HG03469 (cell line): ENCODE measurements around the gene SPEM2.

Experiments used
- ATAC-seq: cut with Tn5 transposase; IDR thresholded peaks from one replicate; pipeline ENCODE4 v1.9.1; 2021; ENCODE audit warnings: mild to moderate bottlenecking, moderate library complexity, moderate number of reproducible peaks; ENCODE audit not compliant: unreplicated experiment

The SPEM2 gene

DNA sequence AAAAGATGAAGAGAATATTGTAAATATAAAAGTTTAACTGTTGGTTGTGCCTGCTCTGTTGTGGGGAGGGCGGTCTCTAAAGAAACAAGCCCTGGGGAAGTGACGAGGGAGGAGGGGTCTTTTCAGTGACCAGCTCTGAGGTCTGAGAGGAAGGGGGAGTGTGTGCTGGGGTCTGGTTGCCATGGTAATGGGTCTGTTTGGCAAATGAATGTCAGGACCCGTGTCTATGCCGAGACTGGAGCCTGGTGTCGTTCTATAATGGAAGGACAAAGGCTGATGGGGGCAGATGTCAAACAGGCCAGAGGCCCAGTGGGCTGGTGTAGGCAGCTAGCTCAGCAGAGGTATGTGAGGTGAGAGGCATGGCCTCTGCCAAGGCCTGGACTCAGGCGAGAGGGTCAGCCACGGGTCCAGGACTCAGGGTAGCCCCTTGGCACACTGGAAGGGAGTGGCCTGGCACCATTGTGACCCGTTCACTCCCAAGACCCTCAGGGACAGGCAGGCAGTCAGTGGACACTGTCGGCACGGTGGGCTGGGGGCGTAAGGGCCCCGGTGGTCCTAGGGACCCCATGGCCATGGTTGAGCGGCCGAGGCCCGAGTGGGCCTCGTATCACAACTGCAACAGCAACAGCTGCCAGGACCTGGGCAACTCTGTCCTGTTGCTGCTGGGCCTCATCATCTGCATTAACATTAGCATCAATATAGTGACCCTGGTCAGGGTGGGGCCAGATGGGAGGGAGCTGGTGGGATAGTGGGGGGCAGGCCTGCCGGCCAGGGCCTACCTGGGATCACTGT is 5.4 kb upstream of the SPEM2 start, which contains the start of gene SPEM1:
SPEM1 (plus strand) TSS at position 506 of the 792 bp plus-strand sequence; CDS start at position 567, 61 bp downstream.
- no peak for ATAC-seq

DNA sequence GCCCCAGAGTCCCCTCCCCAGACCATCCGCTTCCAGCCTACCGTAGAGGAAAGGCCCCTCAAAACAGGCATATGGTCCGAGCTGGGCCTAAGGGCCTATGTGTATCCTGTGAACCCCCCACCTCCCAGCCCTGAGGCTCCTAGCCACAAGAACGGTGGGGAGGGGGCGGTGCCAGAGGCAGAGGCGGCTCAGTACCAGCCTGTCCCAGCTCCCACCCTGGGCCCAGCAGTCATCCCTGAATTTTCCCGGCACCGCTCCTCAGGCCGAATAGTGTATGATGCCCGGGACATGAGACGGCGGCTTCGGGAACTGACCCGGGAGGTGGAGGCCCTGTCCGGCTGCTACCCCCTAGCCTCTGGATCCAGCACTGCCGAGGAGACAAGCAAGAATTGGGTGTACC is 4.2 kb upstream of the SPEM2 start:
- no peak for ATAC-seq

DNA sequence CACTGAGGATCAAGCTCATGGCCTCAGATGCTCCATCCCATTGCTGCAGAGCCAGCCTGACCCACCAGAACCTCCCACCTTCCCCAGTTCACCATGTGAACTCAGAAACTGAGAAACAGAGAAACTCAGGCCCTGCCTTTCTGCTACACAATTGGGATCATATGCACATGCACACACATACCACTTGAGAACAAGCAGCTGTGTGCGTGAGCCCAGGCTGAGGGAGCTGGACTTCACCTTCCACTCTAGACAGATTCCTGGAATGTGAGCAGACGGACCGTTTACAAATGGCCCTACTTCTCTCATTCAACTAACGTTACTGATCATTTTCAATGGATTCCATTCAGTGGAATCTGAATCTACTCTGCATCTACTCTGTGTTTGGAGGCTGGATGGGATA is 1.7 kb upstream of the SPEM2 start:
- ATAC-seq = no peak

DNA sequence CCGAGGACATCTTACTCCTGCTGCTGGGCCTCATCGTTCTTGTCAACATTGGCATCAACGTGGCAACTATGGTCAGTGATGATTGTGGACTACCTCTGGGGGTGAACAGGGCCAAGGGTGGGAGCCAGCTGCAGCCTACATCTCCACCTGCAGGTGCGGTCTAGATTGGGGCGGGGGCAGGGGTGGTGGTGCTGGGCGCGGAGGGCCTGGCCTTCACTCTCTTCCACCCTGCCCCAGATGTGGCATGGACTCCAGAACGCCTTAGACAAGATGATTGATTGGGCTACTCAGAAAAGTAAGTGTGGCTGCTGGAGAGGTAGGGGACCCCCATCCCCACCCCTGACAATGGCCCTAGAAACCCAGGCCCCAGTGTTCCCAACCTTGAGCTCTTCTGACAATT is 340 bp downstream of the SPEM2 start:
- ATAC-seq = no peak

DNA sequence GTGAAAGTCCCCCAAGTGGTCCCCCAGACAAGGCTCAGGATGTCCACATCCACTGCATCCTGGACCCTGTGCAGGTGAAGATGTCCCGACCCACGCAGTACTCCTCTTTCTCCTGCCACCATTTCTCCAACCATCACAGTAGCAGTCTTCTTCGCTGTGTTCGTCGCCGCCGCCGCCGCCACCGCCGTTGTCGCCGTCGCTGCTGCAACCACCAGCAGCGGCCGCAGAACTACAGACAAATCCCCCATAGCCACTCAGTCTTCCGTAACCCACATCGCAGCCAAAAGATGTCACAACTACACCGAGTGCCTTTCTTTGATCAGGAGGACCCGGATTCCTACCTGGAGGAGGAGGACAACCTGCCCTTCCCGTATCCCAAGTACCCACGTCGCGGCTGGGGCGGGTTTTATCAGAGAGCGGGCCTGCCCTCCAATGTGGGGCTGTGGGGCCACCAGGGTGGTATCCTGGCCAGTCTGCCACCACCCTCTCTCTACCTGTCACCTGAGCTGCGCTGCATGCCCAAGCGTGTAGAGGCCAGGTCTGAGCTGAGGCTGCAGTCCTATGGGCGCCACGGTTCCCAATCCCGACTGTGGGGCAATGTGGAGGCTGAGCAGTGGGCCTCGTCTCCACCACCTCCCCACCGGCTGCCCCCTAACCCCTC is 917 bp downstream of the SPEM2 start:
- ATAC-seq = no peak

DNA sequence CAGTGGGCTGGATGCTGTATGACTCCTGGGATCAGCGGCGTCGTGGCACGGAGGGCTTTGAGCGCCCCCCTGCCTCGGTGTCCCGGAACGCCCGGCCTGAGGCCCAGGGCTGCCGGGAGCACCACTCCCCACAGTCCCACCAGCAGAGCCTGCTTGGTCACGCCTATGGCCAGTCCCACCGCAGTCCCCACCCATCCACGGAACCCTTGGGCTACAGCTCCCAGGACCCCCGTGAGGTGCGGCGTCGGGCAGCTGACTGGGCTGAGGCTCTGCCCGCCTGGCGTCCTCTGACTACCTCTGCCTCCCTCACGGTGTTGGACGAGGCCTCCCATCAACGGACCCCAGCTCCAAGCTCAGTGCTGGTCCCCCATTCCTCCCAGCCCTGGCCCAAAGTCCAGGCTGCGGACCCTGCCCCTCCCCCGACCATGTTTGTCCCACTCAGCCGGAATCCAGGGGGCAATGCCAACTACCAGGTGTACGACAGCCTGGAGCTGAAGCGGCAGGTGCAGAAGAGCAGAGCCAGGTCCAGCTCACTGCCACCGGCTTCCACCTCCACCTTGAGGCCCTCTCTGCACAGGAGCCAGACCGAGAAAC is 1.6 kb downstream of the SPEM2 start:
- no peak for ATAC-seq

DNA sequence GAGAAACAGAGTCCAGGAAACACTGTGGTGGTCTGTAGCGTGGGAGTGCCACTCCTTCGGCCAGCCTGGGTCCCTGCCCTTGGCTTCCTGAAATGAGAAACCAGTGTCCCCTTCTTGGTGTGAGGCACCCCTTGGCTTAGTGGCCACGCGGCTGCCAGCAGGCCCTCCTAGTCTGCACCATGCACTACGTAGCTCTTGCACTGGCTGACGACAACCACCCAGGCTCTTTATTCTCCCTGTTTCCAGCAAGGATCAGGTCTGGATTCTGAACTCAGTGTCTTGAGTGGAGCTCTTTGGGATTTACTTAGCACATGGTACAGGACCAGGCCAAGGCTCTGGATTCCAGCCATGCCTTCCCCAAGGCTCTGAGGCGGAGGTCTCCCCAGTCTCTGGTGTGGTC is 2.1 kb downstream of the SPEM2 start:
- no peak for ATAC-seq

DNA sequence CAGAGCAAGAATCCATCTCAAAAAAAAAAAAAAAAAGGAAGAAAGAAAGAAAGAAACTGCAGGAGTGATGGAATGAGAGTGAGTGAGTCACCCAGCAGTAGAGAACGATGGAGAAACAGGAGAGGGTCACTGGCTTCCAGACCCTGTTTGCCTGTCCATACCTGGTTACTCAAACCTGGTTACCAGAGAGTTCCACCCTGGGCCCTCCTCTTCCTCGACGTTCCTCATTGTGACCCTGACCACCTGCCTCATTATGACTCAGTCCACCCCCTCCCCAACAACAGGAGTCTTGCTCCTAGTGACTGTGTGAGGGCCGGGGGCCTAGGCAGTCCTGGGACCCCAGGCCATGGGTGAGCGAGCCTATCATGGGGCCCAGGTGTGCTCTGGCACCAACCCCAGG is 3.1 kb downstream of the SPEM2 start, which contains the start of gene SPEM3:
SPEM3 (plus strand) TSS at position 301 of the 400 bp plus-strand sequence; CDS start at position 347, 46 bp downstream.
- ATAC-seq = no peak

DNA sequence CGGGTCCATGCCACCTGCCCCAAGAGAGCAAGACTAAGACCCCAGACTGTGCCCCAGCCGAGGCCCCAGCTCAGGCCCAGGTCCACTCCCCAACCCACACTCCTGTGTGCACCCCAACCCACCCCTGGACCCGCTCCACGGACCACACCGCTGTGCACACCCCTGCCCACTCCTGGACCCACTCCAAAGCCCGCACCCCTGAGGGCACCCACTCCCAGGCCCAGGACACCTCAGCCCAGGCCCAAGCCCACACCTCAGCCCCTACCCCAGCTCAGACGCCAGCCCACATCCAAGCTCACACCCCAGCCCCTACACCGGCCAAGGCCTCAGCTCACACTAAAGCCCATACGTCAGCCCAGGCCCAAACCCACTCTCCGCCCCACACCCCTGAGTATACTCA is 4.3 kb downstream of the SPEM2 start:
- no peak for ATAC-seq

DNA sequence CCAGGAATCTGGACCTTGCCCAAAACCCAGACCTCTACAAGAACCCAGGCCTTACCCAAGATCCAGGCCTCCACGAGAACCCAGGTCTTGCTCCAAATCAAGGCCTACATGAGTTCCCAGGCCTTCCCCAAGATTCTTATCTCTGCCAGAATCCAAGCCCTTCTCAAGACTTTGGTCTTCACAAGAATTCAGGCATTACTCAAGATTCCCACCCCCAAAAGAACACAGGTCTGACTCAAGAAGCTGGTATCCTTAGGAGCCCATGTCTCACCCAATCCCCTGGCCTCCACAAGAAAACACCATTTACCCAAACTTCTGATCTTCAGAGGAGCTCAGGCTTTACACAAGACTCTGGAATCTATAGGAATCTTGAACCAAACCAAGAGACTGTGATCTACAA is 5.8 kb downstream of the SPEM2 start:
- ATAC-seq = no peak

DNA sequence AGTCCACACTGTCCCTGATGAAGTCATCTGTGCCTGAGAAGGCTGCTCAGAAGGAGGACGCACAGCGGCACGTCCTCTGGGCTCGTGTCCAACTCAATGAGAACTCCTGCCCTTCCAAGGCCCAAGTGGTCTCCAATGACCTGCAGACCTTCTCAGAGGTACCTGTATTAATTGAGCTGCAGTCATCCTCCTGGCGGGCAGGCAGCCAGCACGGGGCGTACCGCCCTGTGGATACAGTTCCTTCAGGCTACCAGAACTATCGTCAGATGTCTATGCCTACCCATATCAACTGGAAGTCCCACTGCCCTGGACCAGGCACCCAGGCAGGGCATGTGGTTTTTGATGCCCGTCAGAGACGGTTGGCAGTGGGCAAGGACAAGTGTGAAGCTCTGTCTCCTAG is 6.9 kb downstream of the SPEM2 start:
- ATAC-seq = no peak

DNA sequence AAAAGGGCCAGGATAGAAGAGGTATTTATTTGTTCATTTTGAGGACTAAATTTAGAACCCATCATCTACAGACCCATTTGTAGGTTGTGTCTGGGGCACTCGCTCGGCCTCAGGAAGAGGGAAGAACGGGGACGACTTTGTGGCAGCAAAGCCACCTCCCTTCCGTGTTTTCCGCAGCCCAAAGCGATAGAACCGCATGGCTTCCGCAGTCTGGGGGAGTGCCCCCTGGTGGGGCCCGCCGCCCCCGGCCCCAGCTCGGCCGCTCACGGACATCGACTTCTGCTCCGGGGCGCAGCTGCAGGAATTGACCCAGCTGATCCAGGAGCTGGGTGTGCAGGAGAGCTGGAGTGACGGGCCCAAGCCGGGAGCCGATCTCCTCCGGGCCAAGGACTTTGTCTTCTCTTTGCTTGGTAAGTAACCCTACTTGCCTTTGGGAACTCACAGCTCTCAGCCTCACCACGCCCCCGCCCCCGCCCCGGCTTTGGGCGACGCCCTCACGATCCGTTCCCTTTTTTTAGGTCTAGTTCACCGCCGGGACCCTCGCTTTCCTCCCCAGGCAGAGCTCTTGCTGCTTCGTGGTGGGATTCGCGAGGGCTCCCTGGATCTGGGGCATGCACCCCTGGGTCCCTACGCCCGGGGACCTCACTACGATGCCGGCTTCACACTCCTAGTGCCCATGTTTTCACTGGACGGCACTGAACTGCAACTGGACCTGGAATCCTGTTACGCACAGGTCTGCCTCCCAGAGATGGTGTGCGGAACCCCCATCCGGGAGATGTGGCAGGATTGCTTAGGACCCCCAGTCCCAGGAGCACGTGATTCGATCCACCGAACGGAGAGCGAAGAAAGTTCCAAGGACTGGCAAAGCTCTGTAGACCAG is 10.5 kb downstream of the SPEM2 start:
- ATAC-seq = no peak

DNA sequence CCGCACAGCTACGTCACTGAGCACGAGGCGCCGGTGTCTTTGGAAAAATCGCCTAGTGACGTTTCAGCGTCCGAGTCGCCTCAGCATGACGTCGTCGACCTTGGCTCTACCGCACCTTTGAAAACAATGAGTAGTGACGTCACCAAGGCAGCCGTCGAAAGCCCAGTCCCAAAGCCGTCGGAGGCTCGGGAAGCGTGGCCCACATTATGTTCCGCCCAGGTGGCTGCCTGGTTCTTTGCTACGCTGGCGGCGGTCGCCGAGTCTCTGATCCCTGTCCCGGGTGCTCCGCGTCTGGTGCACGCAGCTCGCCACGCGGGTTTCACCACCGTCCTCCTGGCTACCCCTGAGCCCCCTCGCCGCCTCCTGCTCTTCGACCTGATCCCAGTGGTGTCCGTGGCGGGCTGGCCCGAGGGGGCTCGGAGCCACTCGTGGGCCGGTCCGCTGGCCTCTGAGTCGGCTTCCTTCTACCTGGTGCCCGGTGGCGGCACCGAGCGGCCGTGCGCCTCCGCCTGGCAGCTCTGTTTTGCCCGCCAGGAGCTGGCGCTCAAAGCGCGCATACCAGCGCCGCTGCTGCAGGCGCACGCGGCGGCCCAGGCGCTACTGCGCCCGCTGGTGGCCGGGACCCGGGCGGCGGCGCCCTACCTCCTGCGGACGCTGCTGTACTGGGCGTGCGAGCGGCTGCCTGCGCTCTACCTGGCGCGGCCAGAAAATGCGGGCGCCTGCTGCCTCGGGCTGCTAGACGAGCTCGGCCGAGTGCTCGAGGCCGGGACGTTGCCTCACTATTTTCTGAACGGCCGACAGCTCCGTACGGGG is 11.3 kb downstream of the SPEM2 start:
- ATAC-seq = no peak

DNA sequence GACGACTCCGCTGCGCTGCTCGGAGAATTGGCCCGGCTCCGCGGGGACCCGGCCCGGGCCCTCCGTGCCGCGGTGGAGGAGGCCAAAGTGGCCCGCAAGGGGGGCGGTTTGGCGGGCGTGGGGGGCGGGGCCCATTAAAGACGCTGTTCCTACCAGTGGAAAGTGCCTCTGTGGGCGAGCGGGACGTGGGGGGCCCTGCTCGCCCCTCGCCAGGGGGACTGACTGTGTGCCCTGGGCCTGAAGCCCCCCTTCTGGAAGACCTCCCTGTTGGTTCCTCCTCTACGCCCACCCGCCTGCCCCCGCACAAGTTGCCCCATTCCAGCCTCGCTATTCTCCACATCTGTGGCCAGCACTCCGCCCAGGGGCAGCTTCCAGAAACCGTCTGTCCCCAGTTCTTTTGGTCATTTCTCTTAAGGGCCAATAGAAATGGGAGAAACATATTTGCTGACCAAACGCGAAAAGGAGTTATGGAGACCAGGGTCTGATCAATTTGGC is 12.0 kb downstream of the SPEM2 start:
- ATAC-seq = no peak

DNA sequence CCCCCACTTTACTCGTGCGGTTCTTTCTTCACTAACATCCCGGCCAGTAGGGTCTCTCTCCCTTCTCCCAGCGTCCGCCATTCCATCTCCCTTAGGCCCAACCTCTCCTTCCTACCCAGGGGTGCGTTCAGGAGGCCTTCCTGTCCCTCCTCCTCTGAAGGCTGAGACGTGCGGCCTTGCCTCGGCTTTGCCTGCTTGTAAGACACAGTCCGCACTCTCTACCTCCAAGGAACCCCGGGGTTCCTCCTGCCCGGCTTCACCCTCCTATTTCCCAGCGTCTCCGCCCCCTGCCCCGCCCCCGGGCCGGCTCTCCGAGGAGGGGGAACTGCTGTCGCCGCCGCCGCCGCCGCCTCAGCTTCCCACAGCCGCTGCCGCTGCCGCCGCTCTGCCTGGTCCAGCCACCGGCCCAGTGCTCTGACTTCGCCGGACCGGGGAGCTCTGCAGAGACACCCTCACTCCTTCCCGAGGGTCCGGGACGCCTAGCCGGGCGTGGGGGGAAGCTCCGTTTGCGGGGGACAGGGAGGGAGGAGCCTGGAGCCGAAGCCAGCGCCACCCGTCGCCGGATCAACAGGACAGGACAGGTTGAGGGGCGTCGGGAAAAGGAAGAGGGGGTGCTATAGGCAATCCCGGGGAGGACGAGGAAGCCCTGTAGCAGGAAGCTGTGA is 12.7 kb downstream of the SPEM2 start:
- ATAC-seq = no peak

DNA sequence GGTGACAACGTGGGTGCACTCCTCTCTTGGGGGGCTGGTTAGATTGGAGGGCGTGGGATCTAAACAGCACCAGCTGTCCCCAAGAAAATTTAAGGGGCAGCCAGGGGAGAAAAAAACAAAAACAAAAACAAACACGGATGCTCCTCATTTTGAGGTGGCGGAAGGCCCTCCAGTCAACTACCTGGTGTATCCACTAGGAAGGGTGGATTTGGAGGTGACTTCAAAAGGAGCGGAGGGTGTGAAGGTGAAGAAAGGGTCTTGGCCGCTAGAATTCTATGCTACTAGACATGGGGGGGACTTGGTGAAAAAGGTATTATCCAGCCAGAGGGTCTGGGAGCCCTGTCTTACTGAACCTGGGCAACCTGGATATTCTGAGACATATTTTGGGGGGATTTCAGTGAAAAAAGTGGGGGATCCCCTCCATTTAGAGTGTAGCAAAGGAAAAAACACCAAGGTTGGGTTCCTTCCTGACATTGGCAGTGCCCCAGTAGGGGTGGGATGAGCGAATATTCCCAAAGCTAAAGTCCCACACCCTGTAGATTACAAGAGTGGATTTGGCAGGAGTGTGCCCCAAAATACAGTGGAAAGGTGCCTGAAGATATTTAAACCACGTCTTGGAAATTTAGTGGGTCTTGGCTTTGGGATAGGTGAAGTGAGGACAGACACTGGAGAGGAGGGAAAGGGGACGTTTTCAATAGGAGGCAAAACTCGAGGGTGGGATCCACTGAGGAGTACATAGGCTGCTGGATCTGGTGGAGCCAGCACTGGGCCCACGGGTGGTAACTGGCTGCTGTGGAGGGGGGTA is 13.4 kb downstream of the SPEM2 start:
- ATAC-seq = no peak

DNA sequence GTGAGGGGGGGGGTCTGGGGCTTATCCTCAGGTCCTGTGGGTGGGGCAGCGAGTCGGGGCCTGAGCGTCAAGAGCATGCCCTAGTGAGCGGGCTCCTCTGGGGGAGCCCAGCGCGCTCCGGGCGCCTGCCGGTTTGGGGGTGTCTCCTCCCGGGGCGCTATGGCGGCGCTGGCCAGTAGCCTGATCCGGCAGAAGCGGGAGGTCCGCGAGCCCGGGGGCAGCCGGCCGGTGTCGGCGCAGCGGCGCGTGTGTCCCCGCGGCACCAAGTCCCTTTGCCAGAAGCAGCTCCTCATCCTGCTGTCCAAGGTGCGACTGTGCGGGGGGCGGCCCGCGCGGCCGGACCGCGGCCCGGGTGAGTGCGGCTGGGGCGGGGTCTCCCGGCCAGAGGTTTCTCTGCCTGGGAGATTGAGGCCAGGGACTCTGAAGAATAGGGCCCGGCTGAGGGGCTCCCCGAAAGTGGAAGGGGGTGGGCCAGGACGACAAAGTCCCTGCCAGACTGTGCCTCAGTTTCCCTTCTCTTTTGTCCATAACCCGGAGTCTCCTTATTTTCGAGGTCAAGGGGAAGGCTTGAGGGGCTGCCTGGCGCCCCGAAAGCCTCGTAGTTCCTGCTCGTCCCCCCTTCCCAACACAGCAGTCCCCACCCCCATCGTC is 14.2 kb downstream of the SPEM2 start, which contains the start of gene FGF11:
FGF11 (plus strand) TSS at position 51 of the 651 bp plus-strand sequence; CDS start at position 160, 109 bp downstream.
- ATAC-seq = no peak
